Stimulated activated CD8-positive, alpha-beta memory T cell treated with anti-CD3 and anti-CD28 coated beads, Interleukin-7, amount 100 ng/mL, for 48 hours (primary cell): ENCODE measurements around the gene RABEP1.

Experiments
- DNase-seq, 2 donors: peaks; one replicate each; pipeline ENCODE4 v3.0.0-alpha.2; 2020; ENCODE audit warnings: low read depth in 1 of 2; ENCODE audit errors: extremely low read depth in 1 of 2

The RABEP1 gene

DNA sequence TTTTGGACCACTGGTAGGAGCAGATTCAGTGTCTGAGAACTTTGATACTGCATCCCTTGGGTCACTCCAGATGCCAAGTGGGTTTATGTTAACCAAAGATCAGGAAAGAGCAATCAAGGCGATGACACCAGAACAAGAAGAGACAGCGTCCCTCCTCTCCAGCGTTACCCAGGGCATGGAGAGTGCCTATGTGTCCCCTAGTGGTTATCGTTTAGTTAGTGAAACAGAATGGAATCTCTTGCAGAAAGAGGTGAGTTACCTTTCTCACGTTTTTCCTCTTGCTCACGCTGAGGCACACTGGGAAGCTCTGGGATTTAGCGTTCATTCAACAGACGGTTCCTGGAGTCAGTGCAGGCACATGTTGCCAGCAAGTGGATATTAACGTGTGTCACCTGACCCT, 79.3 kb downstream of the RABEP1 start:
- no peak for DNase-seq

GRCh38 chr17:5362162-5362811, 80.2 kb downstream of the RABEP1 start:
- no peak for DNase-seq

GRCh38 chr17:5364156-5364555, 82.1 kb downstream of the RABEP1 start:
- no peak for DNase-seq

- no peak for DNase-seq
Measured at GRCh38 chr17:5364696-5365095, 82.6 kb downstream of the RABEP1 start.

DNA sequence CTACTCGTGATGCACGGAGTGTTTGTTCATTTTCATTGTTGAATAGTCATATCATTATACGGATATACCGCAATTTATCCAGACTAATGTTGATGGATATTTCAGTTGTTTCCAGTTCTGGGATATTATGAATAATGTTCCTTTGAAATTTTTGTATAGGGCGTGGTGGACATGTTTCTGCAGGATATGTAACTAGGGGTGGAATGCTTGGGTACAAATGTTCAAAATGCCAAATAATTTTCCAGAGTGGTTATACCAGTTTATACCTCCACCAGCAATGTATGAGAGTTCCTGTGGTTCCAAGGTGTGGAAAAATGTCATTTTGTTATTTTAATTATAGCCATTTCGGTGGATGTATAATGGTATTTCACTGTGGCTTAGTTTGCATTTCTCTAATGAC, 83.7 kb downstream of the RABEP1 start:
- no peak for DNase-seq

- no peak for DNase-seq
Measured at GRCh38 chr17:5370411-5370810, 88.3 kb downstream of the RABEP1 start.

GRCh38 chr17:5373112-5373511, 91.0 kb downstream of the RABEP1 start:
- DNase-seq: no peak

DNA sequence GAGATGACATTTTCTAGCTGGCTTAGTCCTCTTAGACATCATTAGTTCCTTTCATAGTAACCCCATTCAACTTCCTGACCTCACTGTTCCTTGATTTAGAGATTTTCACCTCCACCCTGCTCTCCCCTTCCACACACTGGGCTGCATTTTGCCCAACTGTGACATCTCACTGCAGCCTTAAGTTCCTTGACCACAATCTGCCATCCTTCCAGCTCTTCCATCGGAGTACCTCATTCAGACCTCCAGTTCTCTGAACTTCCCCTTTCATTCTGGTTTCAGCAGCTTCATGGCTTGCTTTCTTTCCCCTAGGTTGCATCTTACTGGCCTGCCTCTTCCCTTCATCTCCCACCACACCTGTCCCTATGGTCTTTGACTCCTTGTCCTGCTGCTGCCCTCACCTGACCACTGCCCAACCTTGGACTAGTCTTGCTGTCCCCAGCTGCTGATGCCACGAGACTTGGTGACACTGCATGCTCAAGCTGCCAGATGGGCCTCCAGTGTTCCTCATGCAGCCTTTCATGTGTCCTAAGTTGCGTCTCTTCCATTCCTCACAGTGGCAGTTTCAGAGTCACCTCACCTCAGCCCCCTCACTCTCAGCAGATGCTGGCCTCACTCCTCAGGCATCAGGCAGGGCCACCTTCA, 96.6 kb downstream of the RABEP1 start:
- no peak for DNase-seq

DNA sequence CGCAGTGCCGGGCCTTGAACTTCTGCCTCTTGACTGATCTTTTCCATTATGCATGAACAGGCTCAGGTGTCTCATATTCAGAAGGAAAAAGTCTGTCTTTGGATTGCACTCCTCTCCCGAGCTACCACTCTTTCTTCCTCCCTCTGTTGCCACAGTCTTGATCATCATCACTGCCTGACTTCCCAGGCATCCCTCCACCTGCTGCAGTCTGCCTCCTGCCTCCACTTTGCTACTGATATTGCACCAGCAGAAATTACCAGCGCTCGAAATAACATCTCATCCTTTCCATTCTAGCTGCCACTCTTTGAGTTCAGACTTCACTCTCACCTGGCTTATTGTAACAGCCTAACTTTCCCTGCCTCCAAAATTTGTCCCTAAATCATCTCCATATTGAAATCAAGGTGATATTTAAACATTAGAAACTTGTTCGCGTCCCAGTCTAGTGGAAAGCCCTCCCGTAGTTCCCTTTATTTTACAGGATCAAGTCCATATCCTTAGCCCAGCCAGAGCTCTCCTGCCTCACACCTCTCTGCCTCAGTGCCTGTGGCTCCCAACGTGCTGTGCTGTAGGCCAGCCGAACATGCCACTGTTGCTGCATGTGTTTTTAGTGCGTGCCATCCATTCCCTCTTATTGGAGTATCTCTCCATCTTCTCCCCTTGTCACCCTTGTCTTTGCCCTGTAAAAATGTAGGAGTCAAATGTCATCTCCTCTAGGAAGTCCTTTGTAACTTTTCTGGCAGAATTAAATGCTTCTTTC, 97.4 kb downstream of the RABEP1 start:
- DNase-seq: no peak

- DNase-seq: no peak
Measured at GRCh38 chr17:5380491-5381135, 98.5 kb downstream of the RABEP1 start.

GRCh38 chr17:5381542-5381941, 99.5 kb downstream of the RABEP1 start:
- no peak for DNase-seq

DNA sequence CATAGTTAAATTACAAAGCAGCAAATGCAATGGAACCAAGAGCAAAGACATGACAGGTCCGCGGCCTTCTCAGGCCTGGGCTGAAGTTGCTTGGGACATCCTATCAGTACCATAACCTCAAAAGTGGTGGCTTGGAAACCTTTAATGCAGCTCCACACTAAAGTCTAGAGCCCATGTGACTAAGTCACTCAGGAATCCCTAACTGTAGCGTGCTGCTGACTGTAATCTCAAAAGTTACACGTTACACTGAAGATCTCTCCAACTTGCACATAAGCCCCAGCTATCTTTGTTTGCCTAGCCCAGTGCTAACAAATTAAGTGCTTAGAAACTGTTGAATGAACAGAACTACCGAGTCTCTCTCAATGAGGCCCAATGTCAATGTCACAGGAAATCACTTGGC, 109.6 kb downstream of the RABEP1 start:
- DNase-seq: no peak

GRCh38 chr17:5396612-5397011, 114.5 kb downstream of the RABEP1 start:
- DNase-seq: no peak

GRCh38 chr17:5399767-5400166, 117.7 kb downstream of the RABEP1 start:
- no peak for DNase-seq

DNA sequence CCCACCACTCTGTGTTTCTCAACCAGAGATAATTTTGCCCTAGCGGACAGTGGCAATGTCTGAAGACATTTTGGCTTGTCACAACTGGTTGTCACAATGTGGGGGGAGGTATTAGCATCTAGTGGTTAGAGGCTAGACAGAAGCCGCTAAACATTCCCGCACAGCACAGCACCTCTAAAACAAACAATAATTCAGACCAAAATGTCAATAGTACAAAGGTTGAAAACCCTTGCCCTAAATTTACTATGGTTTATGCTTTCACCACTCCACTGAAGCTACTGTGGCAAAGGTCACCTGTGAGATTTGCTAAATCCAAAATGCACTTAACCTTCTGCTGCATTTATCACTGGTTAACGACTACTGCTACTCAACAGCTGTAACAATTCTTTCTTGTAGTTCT, 123.3 kb downstream of the RABEP1 start:
- DNase-seq: no peak

DNA sequence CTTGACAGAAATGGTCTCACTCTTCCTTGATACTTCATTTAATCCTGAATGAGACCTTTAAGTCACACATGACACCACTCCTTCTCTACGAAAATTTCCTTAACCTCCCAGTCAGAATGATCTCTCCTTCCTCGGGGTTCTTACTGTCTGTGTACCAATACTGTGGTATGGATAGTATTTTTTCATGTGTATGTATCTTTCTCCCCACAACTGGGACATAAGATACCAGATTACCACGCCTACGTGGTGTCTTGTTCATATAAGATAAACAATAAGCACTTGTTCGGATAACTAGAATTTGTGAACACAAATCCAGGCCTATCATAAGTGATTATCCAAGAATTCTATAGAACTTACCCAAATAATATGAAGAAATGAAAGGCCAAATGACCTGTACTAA, 126.1 kb downstream of the RABEP1 start:
- DNase-seq: no peak

- DNase-seq: no peak
Measured at GRCh38 chr17:5410594-5411272, 128.6 kb downstream of the RABEP1 start.

DNA sequence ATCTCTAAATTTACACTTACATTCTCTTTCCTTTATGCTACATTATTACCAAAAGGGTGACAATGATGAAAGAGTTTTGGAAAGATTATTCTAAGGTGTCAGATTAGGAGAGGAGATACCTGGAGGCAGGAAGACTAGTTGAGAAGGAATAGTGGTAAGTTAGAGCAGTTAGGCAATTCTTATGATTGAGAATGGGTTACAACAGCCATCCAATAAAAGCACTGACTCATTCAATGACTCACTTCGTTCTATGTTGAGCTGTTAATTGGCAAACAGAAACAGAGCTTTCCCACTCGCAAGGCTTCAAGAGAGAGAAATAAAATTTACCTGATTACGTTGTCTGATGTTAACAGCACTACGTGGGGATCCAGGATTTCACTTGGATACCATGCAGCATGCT, 131.6 kb downstream of the RABEP1 start:
- DNase-seq: no peak

DNA sequence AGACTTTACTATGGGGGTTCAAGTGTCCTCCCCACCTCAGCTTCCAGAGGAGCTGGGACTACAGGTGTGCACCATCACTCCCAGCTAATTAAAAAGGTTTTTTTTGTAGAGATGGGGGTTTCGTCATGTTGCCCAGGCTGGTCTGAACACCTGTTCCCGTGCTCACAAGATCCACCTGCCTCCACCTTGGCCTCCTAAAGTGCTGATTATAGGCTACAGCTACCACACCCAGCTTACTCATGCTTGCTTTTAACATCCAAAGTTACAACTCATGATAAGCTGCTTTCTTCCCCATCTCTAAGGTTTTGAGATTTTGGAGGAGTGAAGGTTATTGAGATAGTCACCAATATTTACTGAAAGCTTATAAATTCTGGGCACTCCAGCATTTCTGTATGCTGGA, 134.8 kb downstream of the RABEP1 start:
- no peak for DNase-seq

DNA sequence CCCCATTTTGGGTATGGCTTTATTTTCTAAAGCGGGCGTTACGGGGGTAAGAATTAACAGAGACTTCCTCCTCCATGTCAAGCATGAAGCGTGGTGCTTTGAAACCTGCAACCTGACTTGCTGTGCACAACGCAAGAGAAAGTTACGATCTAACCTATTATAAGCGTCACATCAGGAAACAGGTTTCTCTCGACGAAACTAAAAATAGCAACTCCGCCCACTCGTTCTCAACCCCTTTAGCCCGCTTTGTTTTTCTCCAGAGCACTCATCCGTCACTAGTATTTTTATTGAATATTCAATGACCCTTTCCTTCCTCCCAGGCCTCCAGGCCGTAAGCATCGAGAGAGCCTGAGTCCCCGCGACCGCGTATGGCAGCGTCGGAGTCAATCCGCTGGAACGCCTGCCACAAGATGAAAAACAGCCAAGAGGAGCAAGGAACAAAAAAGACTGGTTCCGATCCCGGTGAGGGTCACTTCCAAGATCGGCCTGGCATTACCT, 136.8 kb downstream of the RABEP1 start:
- DNase-seq: peak; percentile 8 to 50
